PC-9 (cell line): Measurements from ENCODE around the gene AKR1B1.

ENCODE experiments used
- EZH2 ChIP-seq: fragments of 200-600 bp; sonication (generic); IDR thresholded peaks from 2 replicates; pipeline ENCODE4 v1.8.0; 2017; ENCODE audit warnings: antibody characterized with exemption, low read depth
- TF ChIP-seq, protein P1 (sequence below): fragments of 200-600 bp; sonication (generic); conservative IDR thresholded peaks from 2 replicates; pipeline ENCODE4 v1.6.1; 2017; ENCODE audit warnings: mixed run types, antibody characterized with exemption, mild to moderate bottlenecking, moderate library complexity

DNA sequence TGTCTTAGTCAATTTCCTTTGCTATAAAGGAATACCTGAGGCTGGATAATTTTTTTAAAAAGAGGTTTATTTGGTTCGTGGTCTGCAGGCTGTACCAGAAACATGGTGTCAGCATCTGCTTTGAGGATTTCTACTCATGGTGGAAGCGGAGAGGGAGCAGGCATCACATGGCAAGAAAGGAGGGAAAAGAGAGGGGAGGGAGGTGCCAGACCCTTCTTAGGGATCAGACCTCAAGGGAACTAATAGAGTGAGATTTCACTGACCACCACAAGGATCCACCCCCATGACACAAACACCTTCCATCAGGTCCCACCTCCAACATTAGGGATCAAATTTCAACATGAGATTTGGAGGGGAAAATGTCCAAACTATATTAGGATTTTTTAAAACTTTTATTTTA is 41.5 kb upstream of the AKR1B1 start:
- TF ChIP-seq, protein P1, sequence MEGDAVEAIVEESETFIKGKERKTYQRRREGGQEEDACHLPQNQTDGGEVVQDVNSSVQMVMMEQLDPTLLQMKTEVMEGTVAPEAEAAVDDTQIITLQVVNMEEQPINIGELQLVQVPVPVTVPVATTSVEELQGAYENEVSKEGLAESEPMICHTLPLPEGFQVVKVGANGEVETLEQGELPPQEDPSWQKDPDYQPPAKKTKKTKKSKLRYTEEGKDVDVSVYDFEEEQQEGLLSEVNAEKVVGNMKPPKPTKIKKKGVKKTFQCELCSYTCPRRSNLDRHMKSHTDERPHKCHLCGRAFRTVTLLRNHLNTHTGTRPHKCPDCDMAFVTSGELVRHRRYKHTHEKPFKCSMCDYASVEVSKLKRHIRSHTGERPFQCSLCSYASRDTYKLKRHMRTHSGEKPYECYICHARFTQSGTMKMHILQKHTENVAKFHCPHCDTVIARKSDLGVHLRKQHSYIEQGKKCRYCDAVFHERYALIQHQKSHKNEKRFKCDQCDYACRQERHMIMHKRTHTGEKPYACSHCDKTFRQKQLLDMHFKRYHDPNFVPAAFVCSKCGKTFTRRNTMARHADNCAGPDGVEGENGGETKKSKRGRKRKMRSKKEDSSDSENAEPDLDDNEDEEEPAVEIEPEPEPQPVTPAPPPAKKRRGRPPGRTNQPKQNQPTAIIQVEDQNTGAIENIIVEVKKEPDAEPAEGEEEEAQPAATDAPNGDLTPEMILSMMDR = no peak
- no peak for TF ChIP-seq EZH2
